Head of caudate nucleus (tissue), 42 donors: Measurements from ENCODE around the gene BRF1.

Experiments
- DNase-seq, 42 donors: peaks; one replicate each; pipeline versions ENCODE4 v3.0.0 to v3.0.0-alpha.2; 2020 to 2021; ENCODE audit warnings: mixed read lengths in 7 of 42
- intact Hi-C: fragments of 100-400 bp; cut with DNase I; formaldehyde crosslinking; loops from one replicate; pipeline ENCODE4 v1.15.0; 2022

BRF1 gene

DNA sequence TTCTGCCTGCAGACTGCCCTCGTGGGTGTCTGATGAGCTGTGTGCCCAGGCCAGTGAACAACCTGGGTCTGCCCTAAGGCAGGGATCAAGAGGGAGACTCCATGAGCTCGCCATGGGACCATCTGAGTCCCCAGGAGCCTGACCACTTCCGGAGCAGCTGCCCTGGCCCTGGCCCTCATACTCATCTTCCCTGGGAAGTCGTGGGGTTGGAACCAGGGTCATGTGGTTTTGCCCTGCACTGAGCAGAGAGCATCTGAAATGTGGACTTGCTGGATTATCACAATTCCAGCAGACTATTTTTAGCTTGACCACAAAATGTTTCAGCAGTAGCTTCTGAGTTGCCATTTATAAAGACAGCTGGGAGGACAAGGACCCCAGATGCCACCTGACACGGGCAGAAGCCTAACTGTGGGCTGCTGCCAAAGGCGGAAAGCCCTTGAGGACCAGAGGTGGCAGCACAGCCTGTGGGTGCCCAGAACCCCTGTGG, 45.7 kb downstream of the BRF1 start:
- intact Hi-C loops: loop anchor here (10.0 kb wide), 1 partner anchor 50 kb away; no protein-coding TSS in a partner anchor
- DNase-seq: no peak

DNA sequence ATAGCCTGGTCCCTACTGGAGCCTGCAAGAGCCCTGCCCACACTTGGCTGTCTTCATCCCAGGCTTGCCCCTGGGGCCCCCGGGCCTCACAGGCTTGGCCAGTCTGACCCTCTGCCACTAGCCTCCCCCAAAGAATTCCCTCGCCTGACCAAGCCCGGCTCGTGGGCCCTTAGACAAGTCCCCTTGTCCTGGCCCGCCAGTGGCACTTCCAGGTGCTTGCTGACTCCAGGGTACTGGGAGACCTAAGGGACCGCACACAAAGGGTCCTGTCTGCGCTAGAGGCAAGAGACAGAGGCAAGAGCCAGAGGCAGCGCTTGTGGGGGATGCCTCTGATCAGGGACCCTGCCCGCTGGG, 47.5 kb downstream of the BRF1 start:
- no peak for DNase-seq
- intact Hi-C loops: loop anchor here (10.0 kb wide), 1 partner anchor 49 kb away; no protein-coding TSS in a partner anchor

GRCh38 chr14:105252552-105253328, 48.1 kb downstream of the BRF1 start:
- intact Hi-C loops: loop anchor here (10.0 kb wide), 1 partner anchor 48 kb away; no protein-coding TSS in a partner anchor
- no peak for DNase-seq

GRCh38 chr14:105251920-105252319, 48.9 kb downstream of the BRF1 start:
- intact Hi-C loops: loop anchor here (10.0 kb wide), 1 partner anchor 47 kb away; no protein-coding TSS in a partner anchor
- DNase-seq: no peak

DNA sequence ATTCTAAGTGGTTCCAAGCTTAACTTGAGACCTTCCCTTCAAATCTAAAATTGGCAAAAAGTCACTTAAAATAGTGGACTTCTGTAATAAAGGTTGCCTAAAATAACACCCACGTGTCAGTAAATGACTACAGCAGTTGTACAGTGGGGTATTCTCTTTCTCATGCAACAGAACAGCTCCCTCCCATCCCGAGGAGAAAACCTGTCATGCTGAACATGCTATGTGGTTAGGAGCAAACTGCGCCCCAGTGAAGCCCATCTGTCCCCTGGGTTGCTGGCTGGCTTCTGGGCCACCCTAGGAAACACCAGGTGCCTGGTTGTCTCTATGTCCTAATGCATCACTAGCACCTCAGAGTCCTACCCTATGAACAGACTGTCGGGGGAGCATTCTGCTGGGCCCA, 49.8 kb downstream of the BRF1 start:
- DNase-seq: no peak
- intact Hi-C loops: loop anchor here (10.0 kb wide), 1 partner anchor 46 kb away; no protein-coding TSS in a partner anchor

DNA sequence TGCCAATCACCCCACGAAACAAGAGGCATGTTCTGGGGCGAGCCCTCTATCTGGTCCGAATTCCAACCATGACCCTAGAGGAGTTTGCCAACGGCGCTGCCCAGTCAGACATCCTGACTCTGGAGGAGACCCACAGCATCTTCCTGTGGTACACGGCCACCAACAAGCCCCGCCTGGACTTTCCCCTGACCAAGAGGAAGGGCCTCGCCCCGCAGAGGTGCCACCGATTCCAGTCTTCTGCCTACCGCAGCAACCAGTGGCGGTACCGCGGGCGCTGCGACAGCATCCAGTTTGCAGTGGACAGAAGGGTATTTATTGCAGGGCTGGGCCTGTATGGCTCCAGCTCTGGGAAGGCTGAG, 50.8 kb downstream of the BRF1 start:
- intact Hi-C loops: loop anchor here (10.0 kb wide), 1 partner anchor 45 kb away; no protein-coding TSS in a partner anchor
- DNase-seq: no peak

GRCh38 chr14:105249182-105250007, 51.4 kb downstream of the BRF1 start:
- intact Hi-C loops: loop anchor here (10.0 kb wide), 1 partner anchor 45 kb away; no protein-coding TSS in a partner anchor
- DNase-seq: peak in 15 of 42 donors; percentile 10 to 55 (median 30)

- DNase-seq: peak; percentile 67 to 95 (median 90)
- intact Hi-C loops: no loop called here
Measured at GRCh38 chr14:105248368-105249181, 52.2 kb downstream of the BRF1 start, which contains the start of gene BTBD6. Gene BTBD6, plus strand, starts transcription at chr14:105248533. Its CDS starts 179 bp downstream, at chr14:105248712.

DNA sequence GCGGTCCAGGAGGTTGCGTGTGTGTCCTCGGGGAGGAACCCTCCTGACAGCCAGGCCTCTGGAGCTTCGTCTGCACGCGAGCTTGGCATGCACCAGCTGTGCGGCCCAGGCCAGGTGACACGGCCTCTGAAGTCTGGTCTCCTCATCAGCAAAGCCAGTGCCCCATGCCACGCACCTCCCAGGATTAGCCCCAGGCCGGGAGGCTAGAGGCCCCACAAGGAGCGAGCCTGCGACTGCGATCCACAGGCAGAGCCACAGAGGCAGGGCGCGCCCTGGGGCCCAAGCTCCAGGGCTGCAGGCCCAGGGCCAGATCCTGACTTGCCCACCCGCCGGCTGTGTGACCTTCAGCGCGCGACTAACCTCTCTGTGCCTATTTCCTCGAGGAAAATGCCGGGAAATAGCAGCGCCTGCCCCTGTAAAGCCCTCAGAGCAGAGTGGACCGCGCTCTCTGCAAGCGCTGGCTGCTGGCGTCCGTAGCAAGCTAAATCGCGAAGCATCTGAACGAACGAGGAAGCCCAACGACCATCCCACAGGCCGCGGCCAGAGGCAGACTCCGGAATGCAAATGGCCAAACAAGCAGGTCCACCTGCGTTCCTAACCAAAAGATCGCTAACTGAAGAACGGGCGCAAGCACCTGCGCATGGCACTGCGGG, 53.0 kb downstream of the BRF1 start:
- intact Hi-C loops: no loop called here
- DNase-seq: peak in 1 of 42 donors; percentile 27

DNA sequence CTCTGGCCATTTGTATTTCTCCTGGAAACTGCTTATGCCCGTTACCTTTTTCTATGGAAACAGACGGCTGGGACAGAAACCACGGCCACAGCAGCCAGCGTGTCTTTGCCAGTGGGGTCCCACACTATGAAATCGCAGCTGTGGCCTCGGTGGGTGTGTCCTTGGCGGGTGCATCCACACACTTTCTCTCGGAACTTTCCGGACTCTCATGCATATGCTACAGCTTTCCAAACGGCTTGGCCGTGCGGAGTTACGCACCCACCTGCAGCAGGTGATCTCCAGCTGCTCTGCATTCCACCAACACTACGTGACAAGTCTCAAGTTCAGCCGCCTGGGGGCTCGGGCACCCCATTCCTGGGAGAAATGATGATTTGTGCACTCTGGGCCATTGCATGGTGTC, 53.8 kb downstream of the BRF1 start:
- no peak for DNase-seq
- intact Hi-C loops: no loop called here

DNA sequence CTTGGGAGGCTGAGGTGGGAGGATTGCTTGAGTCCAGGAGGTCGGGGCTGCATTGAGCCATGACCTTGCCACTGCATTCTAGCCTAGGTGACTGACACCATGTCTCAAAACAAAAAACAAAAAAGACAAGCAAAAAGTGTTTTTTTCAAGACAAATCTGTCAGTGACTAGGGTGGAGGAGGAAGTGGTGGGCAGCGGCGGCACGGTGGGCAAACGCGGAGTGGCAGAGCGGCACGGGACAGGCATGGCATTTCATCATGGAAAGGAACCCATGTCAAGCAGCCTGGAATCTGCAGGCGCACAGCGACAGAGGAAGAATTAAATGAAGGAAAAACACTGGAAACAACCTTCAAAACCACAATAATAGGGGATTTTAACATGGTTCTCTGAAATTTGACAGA, 56.5 kb downstream of the BRF1 start:
- intact Hi-C loops: no loop called here
- no peak for DNase-seq

DNA sequence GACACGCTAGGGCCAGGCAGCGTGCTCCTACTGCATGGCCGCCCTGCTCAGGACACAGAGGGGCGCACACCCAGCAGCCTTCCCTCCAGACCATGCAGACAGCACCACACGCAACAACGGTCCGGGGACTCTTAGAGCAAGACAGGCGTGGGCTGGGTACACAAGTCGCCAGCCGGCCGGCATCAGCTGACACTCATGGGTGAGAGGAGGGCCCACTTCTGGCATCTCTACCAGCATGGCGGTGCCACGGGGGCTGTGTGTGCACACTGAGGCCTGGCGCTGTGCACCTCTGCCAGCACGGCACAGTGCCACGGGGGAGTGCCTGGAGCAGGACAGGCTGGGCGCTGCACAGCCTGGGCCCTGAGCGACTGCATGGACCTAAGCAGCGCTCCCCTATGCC, 59.2 kb downstream of the BRF1 start:
- no peak for DNase-seq
- intact Hi-C loops: no loop called here

- no peak for DNase-seq
- intact Hi-C loops: no loop called here
Measured at GRCh38 chr14:105240811-105241576, 59.8 kb downstream of the BRF1 start.

- intact Hi-C loops: no loop called here
- DNase-seq: no peak
Measured at GRCh38 chr14:105229099-105229655, 71.6 kb downstream of the BRF1 start.

DNA sequence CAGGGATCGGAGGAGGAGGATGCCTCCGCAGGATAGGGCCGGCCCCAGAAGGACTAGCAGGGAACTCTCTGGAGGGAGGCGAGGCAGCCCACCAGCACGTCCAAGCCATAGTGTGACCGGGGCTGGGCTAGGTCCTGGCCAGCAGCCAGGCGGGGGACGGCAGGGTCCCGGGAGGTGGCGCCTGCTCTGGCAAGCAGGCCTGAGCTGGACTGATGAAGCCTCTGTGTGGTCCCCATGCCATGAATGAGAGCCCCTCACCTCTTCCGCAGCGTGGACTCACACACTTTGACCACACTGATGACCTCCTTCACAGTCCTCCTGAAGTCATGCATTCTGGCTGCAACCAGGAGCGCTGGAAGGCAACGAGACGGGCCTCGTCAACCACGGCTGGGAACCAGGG, 72.2 kb downstream of the BRF1 start:
- DNase-seq: no peak
- intact Hi-C loops: no loop called here

GRCh38 chr14:105227346-105227745, 73.5 kb downstream of the BRF1 start:
- DNase-seq: no peak
- intact Hi-C loops: no loop called here

DNA sequence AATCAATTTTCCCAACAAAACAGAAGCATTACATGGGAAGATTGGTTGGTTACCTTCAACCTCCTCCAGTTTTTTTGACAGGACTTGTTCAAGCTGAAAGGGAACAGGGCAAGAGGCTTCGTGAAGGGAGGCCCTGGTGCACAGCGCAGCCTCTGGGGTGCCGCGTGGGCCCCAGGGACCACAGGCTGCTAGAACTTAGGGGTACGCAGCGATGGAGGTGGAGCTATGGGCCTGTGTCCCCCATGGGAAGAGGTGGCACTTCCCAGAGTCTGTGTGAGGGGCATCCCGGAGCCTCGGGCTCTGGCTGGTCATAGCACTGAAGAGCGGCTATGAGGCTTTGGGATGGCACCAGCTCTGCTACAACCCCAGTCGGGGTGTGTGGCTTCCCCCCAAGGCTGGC, 74.6 kb downstream of the BRF1 start:
- intact Hi-C loops: no loop called here
- no peak for DNase-seq
